ENCODE measurements around the gene MGAT5B. TPM values are rescaled to one million over a fixed set of nuclear protein-coding genes. Genes with fewer than 3 reads are reported as not detected.

The MGAT5B gene
- total RNA-seq, 1 donor from 2014 or later, result 7.4 TPM

DNA sequence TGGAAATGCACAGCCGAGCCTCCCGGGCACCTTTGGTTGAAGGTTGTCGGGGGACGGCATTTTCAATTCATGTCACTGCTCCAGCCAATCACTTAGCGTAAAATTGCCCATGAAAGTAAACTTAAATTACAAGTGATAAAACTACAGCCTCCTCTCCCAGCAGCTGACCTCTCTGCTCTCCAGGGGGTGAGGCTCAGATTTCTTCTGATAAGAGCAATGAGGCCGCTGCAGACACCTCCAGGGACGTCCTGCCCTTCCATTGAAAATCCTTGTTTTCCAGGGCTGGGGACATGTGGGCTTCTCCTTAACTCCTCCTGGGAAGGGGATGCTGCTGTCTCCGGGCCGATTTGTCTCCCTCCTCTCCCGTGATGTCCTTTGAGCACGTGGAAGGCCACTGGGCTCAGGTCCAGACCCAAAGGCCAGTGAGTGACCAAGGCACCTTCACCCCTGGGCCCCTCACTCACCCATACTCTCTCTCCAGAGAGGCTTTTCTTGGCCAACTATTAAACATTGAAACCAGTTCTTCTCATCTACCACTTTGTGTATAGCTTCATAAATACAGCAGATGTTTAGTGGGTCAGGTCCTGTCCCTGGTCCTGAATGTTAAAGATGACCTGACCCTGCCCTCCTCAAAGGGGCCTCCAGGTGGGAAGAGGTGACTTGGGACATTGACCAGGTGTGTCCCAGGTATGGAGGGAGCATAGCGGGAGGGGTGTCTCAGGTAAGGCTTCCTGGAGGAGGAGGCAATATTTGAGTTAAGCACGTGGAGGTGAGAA is 52.3 kb downstream of the MGAT5B start:
- Mint-ChIP-seq H3K4me3 (no peak overlapping the region), H3K36me3 (ENCODE audit: low read depth) (no peaks in the 10 kb centered on the region), H3K4me1 (no peaks in the 10 kb centered on the region), H3K9me3 (no peaks in the 10 kb centered on the region), H3K27ac (no peak overlapping the region), H3K27me3 (peaks cover 9% of the 10 kb centered on the region)
- DNase-seq (no peak), ATAC-seq (ENCODE audit: low read depth) (no peak)
- intact Hi-C loops (cut with micrococcal nuclease), result no loop called here
- ChIA-PET CTCF (no interaction called here), POLR2A (no interaction called here)
- TF ChIP-seq, protein P1, sequence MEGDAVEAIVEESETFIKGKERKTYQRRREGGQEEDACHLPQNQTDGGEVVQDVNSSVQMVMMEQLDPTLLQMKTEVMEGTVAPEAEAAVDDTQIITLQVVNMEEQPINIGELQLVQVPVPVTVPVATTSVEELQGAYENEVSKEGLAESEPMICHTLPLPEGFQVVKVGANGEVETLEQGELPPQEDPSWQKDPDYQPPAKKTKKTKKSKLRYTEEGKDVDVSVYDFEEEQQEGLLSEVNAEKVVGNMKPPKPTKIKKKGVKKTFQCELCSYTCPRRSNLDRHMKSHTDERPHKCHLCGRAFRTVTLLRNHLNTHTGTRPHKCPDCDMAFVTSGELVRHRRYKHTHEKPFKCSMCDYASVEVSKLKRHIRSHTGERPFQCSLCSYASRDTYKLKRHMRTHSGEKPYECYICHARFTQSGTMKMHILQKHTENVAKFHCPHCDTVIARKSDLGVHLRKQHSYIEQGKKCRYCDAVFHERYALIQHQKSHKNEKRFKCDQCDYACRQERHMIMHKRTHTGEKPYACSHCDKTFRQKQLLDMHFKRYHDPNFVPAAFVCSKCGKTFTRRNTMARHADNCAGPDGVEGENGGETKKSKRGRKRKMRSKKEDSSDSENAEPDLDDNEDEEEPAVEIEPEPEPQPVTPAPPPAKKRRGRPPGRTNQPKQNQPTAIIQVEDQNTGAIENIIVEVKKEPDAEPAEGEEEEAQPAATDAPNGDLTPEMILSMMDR (IDR thresholded peaks at IDR 0.05), result no peak

DNA sequence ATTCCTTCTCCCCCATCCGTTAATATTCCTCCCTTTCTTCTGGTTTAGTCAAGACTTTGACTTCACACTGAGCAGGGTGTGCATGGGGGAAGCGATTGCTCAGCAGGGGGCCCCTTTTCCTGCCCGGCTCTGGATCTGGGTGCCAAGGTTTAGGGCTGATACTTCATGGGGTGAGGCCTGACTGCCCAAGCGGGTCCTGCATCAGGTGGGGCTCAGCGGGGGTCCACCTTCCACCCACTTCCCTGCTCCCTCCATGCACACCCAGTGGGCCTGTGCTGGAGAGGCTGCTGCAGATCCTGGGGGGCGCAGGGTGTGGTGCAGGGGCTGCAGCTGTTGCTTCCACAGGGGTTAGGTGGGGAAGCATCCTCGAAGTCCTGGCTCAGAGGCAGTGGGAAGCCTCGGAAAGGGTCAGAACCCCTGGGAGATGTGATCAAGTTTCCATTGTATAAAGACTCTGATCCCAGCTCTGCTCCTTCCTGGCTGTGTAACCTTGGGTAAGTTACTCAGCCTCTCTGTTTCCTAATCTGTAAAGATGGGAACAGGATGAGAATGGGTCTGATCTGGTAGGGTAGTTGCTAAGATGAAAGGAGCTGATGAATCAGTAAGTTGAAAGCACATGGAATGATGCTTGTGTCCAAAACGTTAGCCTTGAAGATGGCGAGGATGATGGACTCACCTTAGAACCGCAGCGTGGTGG is 53.3 kb downstream of the MGAT5B start:
- no peak for ATAC-seq (ENCODE audit: low read depth)
- Mint-ChIP-seq H3K36me3 (ENCODE audit: low read depth) (no peaks in the 10 kb centered on the region), H3K27ac (no peak overlapping the region), H3K27me3 (peaks cover 8% of the 10 kb centered on the region), H3K4me3 (no peak overlapping the region), H3K4me1 (no peaks in the 10 kb centered on the region), H3K9me3 (no peaks in the 10 kb centered on the region)
- TF ChIP-seq, protein P1 (IDR thresholded peaks at IDR 0.05), result no peak
- ChIA-PET POLR2A (no interaction called here), CTCF (no interaction called here)
- no peak for DNase-seq
- intact Hi-C loops (cut with micrococcal nuclease), result no loop called here

DNA sequence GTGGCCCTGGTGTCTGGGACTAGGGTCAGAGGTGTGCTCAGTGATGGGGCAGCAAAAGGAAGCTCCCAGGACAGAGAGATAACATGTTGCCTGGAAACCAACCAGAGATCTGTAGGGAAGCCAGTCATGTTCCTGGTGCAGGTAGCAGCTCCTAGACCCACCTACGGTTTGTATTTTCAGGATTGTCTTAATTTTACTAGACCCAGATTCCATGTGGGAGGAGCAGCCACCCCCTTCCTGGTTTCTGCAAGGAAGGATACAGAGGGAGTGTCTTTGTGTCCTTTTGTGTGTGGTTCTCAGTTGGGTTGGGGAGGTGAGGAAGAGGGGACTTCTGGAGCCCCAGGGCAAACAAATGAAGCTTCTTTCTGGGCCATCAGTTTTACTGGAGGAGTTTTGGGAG is 53.9 kb downstream of the MGAT5B start:
- no peaks in the 10 kb centered on the region for H3K36me3 Mint-ChIP-seq (ENCODE audit: low read depth)
- intact Hi-C loops (cut with micrococcal nuclease), result no loop called here
- DNase-seq (no peak), ATAC-seq (ENCODE audit: low read depth) (no peak)
- H3K4me3 Mint-ChIP-seq, result no peak overlapping the region
- CTCF ChIA-PET, result no interaction called here
- H3K27ac Mint-ChIP-seq, result no peak overlapping the region
- no peaks in the 10 kb centered on the region for H3K4me1 Mint-ChIP-seq
- H3K9me3 Mint-ChIP-seq, result no peaks in the 10 kb centered on the region
- POLR2A ChIA-PET, result no interaction called here
- H3K27me3 Mint-ChIP-seq, result peaks cover 6% of the 10 kb centered on the region
- TF ChIP-seq, protein P1 (IDR thresholded peaks at IDR 0.05), result no peak

DNA sequence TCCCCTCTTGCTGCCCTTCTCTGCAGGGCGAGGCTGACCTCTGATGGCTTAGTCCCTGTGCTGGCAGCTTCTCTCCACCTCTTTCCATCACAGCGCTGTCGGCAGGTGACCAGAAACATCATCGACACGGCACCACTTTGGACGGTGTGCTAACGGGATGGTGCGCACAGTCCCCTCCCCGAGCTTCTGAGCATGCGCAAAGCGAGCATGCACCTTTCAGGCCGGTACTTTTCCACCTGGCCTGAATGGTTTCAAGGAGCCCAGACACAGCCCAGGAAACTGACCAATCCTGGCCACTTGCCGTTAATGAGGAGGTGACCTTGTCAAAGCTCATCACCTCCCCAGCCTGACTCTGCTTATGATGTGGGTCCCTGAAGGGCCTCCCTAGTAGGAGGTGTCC is 54.8 kb downstream of the MGAT5B start:
- CTCF ChIA-PET, result no interaction called here
- Mint-ChIP-seq H3K9me3 (no peaks in the 10 kb centered on the region), H3K4me1 (no peaks in the 10 kb centered on the region), H3K36me3 (ENCODE audit: low read depth) (no peaks in the 10 kb centered on the region), H3K4me3 (no peak overlapping the region), H3K27ac (no peak overlapping the region), H3K27me3 (peaks cover 12% of the 10 kb centered on the region)
- ATAC-seq (ENCODE audit: low read depth) (no peak), DNase-seq (no peak)
- TF ChIP-seq, protein P1 (IDR thresholded peaks at IDR 0.05), result no peak
- intact Hi-C loops (cut with micrococcal nuclease), result no loop called here
- POLR2A ChIA-PET, result no interaction called here

DNA sequence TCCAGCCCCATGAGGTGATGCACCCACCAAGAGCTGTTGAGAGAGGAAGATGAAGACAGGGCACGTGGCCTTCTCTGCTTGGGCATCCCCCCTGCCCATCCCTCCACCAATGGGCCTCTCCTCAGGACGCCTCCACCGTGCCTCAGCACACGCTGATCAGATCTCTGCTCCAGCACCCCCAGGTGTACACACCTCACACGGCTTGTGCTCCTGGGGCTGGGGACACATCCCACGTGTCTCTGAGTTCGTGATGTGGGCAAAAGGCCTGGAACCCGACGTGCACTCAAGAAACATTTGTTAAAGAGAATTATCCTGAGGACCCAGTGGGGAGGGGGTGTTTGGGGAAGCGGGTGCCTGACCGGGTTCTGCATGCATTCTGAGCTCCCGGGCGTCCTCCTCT is 55.3 kb downstream of the MGAT5B start:
- peaks cover 15% of the 10 kb centered on the region for H3K27me3 Mint-ChIP-seq
- CTCF ChIA-PET, result no interaction called here

More for the DNA sequence above, 55.3 kb downstream of the MGAT5B start:
- TF ChIP-seq, protein P1 (IDR thresholded peaks at IDR 0.05), result no peak
- no peak for DNase-seq
- no peak overlapping the region for H3K27ac Mint-ChIP-seq
- no peaks in the 10 kb centered on the region for H3K9me3 Mint-ChIP-seq
- intact Hi-C loops (cut with micrococcal nuclease), result no loop called here
- POLR2A ChIA-PET, result no interaction called here
- no peaks in the 10 kb centered on the region for H3K36me3 Mint-ChIP-seq (ENCODE audit: low read depth)
- H3K4me1 Mint-ChIP-seq, result no peaks in the 10 kb centered on the region
- ATAC-seq (ENCODE audit: low read depth), result no peak
- no peak overlapping the region for H3K4me3 Mint-ChIP-seq

All from activated B cell treated with CpG ODN at 0.5 μM for 24 hours (primary cell).